HCT116 (cell line): ENCODE measurements around the gene RBM42. TPM values are rescaled to one million over a fixed set of nuclear protein-coding genes. Genes with fewer than 3 reads are reported as not detected.
"Not testable (repeated sequence)": the region's sequence is repeated elsewhere in the genome, so short reads cannot be mapped to it uniquely, and the experiment has no call there.

Source experiments
- ATAC-seq: fragments of 200-7000 bp; cut with Tn5 transposase; 2 replicates; pipeline ENCODE4 v1.9.1; 2020; ENCODE audit warnings: mild to moderate bottlenecking, moderate library complexity
- BruUV-seq: library from RNA; stranded (reverse); fragments of 400-500 nt; replicated peaks from 2 replicates; lab custom pipeline; 2021; lab: Mats Ljungman, UMichigan
- CTCF ChIA-PET: fragments of 300-600 bp; sonication (Branson Sonifier 250); formaldehyde crosslinking; loops from one replicate; lab custom pipeline; 2021; ENCODE audit warnings: antibody characterized with exemption; lab: Charles Lee
- POLR2A ChIA-PET: fragments of 300-600, 350-600 bp; sonication (Branson Sonifier 250); formaldehyde crosslinking; loops from one replicate; lab custom pipeline; 2021; ENCODE audit warnings: antibody characterized with exemption; lab: Charles Lee
- RAD21 ChIA-PET, 2 experiments: fragments of 300-600 bp; sonication (Branson Sonifier 250); formaldehyde crosslinking; loops; one replicate each; lab custom pipeline; 2023; ENCODE audit warnings: low total read pairs in 2 of 2; ENCODE audit not compliant: uncharacterized antibody in 2 of 2, unreplicated experiment in 2 of 2, low non-redundant PET in 1 of 2; lab: Charles Lee
- DNase-seq: peaks from one replicate; pipeline ENCODE4 v3.0.0-alpha.2; 2010; ENCODE audit warnings: low read depth, low spot score
- H2AFZ ChIP-seq: fragments of 200-600 bp; shearing (Covaris generic), sonication (generic); 2 replicates; pipeline ENCODE4 v1.6.1; 2017; ENCODE audit warnings: low read depth, mixed run types, mixed read lengths, antibody characterized with exemption, low read length; ENCODE audit not compliant: poor library complexity, severe bottlenecking
- H3K27ac ChIP-seq: 2 replicates; pipeline ENCODE4 v1.5.1; 2012; ENCODE audit warnings: low read depth, low read length
- H3K27me3 ChIP-seq: fragments of 200-600 bp; sonication (generic); 2 replicates; pipeline ENCODE4 v1.6.1; 2016; ENCODE audit warnings: mixed run types, low read length, mixed read lengths; ENCODE audit not compliant: insufficient read depth
- H3K36me3 ChIP-seq, 2 experiments: fragments of 200-500 bp in 1 of 2; fragments of 200-600 bp in 1 of 2; sonication (Bioruptor generic) in 1 of 2; sonication (generic) in 1 of 2; 2 replicates each; pipeline versions ENCODE4 v1.5.1 to v1.6.1; 2014 to 2016; ENCODE audit warnings: low read length in 2 of 2, inconsistent platforms in 1 of 2, mixed read lengths in 1 of 2, mixed run types in 1 of 2; ENCODE audit not compliant: insufficient read depth in 2 of 2, control insufficient read depth in 1 of 2
- H3K4me1 ChIP-seq, 2 experiments: fragments of 200-600 bp in 1 of 2; sonication (generic) in 1 of 2; 2 replicates each; pipeline versions ENCODE4 v1.5.1 to v1.6.1; 2012 to 2017; ENCODE audit warnings: low read length in 2 of 2, inconsistent platforms in 1 of 2, mild to moderate bottlenecking in 1 of 2, mixed read lengths in 1 of 2, mixed run types in 1 of 2, moderate library complexity in 1 of 2; ENCODE audit not compliant: insufficient read depth in 2 of 2, control insufficient read depth in 1 of 2
- H3K4me2 ChIP-seq: fragments of 200-600 bp; sonication (generic); 2 replicates; pipeline ENCODE4 v1.6.1; 2017; ENCODE audit warnings: mixed run types, low read length, mixed read lengths
- H3K4me3 ChIP-seq, 2 experiments: fragments of 200-600 bp in 1 of 2; sonication (generic) in 1 of 2; replicated peaks in 1 of 2; 2 replicates each; pipeline ENCODE4 v1.5.1; 2011 to 2016; ENCODE audit warnings: low read length in 2 of 2, control low read depth in 1 of 2, low read depth in 1 of 2, mild to moderate bottlenecking in 1 of 2, mixed read lengths in 1 of 2, mixed run types in 1 of 2
- H3K79me2 ChIP-seq: fragments of 200-600 bp; sonication (generic); 2 replicates; pipeline ENCODE4 v1.6.1; 2017; ENCODE audit warnings: mild to moderate bottlenecking, mixed run types, low read length, moderate library complexity, mixed read lengths; ENCODE audit not compliant: insufficient read depth
- H3K9ac ChIP-seq: fragments of 200-600 bp; sonication (generic); 2 replicates; pipeline ENCODE4 v1.6.1; 2016; ENCODE audit warnings: low read length, mixed read lengths
- H3K9me2 ChIP-seq: fragments of 200-600 bp; sonication (generic), shearing (Covaris generic); 2 replicates; pipeline ENCODE4 v1.6.1; 2017; ENCODE audit warnings: mixed run types, mild to moderate bottlenecking, moderate library complexity; ENCODE audit not compliant: insufficient read depth
- H3K9me3 ChIP-seq, 2 experiments: fragments of 200-500 bp in 1 of 2; fragments of 200-600 bp in 1 of 2; sonication (Bioruptor generic) in 1 of 2; sonication (generic) in 1 of 2; 2 replicates each; pipeline ENCODE4 v1.6.1; 2014 to 2017; ENCODE audit warnings: low read length in 2 of 2, mixed read lengths in 2 of 2, inconsistent platforms in 1 of 2, low read depth in 1 of 2, mild to moderate bottlenecking in 1 of 2, mixed run types in 1 of 2, moderate library complexity in 1 of 2; ENCODE audit not compliant: control insufficient read depth in 1 of 2, insufficient read depth in 1 of 2
- H4K20me1 ChIP-seq: fragments of 200-600 bp; sonication (generic), shearing (Covaris generic); 2 replicates; pipeline ENCODE4 v1.6.1; 2017; ENCODE audit warnings: mixed run types, mild to moderate bottlenecking, moderate library complexity; ENCODE audit not compliant: insufficient read depth
- CEBPB ChIP-seq: IDR thresholded peaks from 2 replicates; pipeline ENCODE4 v1.6.1; 2012; ENCODE audit warnings: low read depth
- FOSL1 ChIP-seq: IDR thresholded peaks from 2 replicates; pipeline ENCODE4 v1.6.1; 2012; ENCODE audit warnings: low read depth
- MAX ChIP-seq: IDR thresholded peaks from 2 replicates; pipeline ENCODE4 v1.6.1; 2012
- POLR2AphosphoS5 ChIP-seq: IDR thresholded peaks from 2 replicates; pipeline ENCODE4 v1.6.1; 2011; ENCODE audit warnings: mild to moderate bottlenecking, low read depth, low read length, moderate library complexity
- RAD21 ChIP-seq: IDR thresholded peaks from 2 replicates; pipeline ENCODE4 v1.6.1; 2012; ENCODE audit warnings: low read depth, mild to moderate bottlenecking
- REST ChIP-seq: IDR thresholded peaks from 2 replicates; pipeline ENCODE4 v1.6.1; 2012; ENCODE audit warnings: low read depth
- SP1 ChIP-seq: IDR thresholded peaks from 2 replicates; pipeline ENCODE4 v1.6.1; 2012; ENCODE audit warnings: low read depth
- TCF7L2 ChIP-seq: IDR thresholded peaks from 2 replicates; pipeline ENCODE4 v1.7.0; 2011; ENCODE audit warnings: borderline replicate concordance, inconsistent platforms; ENCODE audit not compliant: insufficient read depth, insufficient read length; ENCODE audit errors: extremely low read depth
- ZNF274 ChIP-seq: fragments of 200-500 bp; sonication (Bioruptor generic); IDR thresholded peaks from 2 replicates; pipeline ENCODE4 v1.6.1; 2014; ENCODE audit warnings: mild to moderate bottlenecking, low read depth, low read length, inconsistent platforms
- intact Hi-C: fragments of 100-400 bp; cut with micrococcal nuclease; formaldehyde crosslinking; loops from 2 replicates; pipeline ENCODE4 v1.10.0; 2022
- total RNA-seq: library from RNA; stranded (reverse); gene quantifications from one replicate; pipeline ENCODE4 v1.2.1, GENCODE V29; 2021; ENCODE audit not compliant: unreplicated experiment
- TF ChIP-seq, protein P1 (sequence below): IDR thresholded peaks from 2 replicates; pipeline ENCODE4 v1.6.1; 2012
- TF ChIP-seq, protein P2 (sequence below): IDR thresholded peaks from 2 replicates; pipeline ENCODE4 v1.6.1; 2011; ENCODE audit warnings: mild to moderate bottlenecking, low read length, moderate library complexity; ENCODE audit not compliant: insufficient replicate concordance; ENCODE audit errors: extremely low read depth

Gene RBM42
- total RNA-seq, 1 experiment from 2014 or later = 87.2 TPM

DNA sequence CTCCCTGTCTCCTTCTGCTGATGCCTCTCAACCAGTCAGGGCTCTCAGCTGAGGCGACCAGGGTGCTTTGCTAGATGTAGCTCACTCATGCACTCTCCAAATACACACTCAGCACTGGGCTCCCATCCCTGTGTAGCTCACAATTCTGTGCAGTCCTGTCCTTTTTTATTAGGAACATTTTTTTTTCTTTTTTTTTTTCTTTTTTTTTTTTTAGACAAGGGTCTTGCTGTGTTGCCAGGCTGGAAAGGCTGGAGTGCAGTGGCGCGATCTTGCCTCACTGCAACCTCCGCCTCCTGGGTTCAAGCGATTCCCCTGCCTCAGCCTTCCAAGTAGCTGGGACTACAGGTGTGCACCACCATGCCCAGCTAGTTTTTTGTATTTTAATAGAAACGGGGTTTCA, 26.0 kb downstream of the RBM42 start:
- RAD21 ChIA-PET, ATAC-seq, H3K9me2 ChIP-seq, H3K9ac ChIP-seq, H3K9me3 ChIP-seq, H3K27me3 ChIP-seq, H4K20me1 ChIP-seq, H3K4me3 ChIP-seq, BruUV-seq, DNase-seq, intact Hi-C loops, H3K4me1 ChIP-seq, H3K27ac ChIP-seq, H3K4me2 ChIP-seq, H2AFZ ChIP-seq: not testable (repeated sequence)
- Histone ChIP-seq H3K79me2 (peaks cover 36% of the 10 kb centered on the region), H3K36me3 (peaks cover 26 to 30% of the 10 kb centered on the region in 2 experiments)
- CTCF ChIA-PET = interaction anchor here (0.7 kb wide), 1 partner anchor 10 kb away, joined by 3 read pairs; no protein-coding TSS in a partner anchor
- POLR2A ChIA-PET = interaction anchor here (1.2 to 1.4 kb wide), 2 partner anchors 11 to 19 kb away, joined by 3 read pairs; no protein-coding TSS in a partner anchor

DNA sequence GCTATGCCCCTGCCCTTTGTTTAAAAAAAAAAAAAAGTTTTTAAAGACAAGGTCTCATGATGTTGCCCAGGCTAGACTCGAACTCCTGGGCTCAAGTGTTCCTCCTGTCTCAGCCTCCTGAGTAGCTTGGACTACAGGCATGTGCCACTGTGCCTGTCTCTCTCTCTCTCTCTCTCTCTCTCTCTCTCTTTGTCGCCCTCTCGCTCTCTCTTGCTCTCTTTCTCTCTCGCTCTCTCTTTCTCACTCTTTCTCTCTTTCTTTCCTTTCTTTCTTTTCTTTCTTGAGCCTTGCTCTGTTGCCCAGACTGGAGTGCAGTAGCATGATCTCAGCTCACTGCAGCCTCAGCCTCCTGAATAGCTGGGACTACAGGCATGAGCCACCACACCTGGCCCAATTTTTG, 26.8 kb downstream of the RBM42 start:
- Histone ChIP-seq H3K9ac (no peak overlapping the region), H2AFZ (no peak overlapping the region), H3K9me3 (no peaks in the 10 kb centered on the region), H3K9me2 (no peaks in the 10 kb centered on the region), H3K4me1 (no peaks in the 10 kb centered on the region), H3K4me3 (no peak overlapping the region), H3K4me2 (no peak overlapping the region), H3K36me3 (peaks cover 26 to 27% of the 10 kb centered on the region in 2 experiments), H3K27ac (no peak overlapping the region), H4K20me1 (no peaks in the 10 kb centered on the region), H3K27me3 (no peaks in the 10 kb centered on the region), H3K79me2 (peaks cover 29% of the 10 kb centered on the region)
- CTCF ChIA-PET = no interaction called here
- RAD21 ChIA-PET = no interaction called here
- ATAC-seq = no peak
- TF ChIP-seq FOSL1 (no peak), MAX (no peak), ZNF274 (no peak), REST (no peak), TCF7L2 (no peak), RAD21 (no peak), POLR2AphosphoS5 (no peak), SP1 (no peak), CEBPB (no peak)
- TF ChIP-seq, protein P1, sequence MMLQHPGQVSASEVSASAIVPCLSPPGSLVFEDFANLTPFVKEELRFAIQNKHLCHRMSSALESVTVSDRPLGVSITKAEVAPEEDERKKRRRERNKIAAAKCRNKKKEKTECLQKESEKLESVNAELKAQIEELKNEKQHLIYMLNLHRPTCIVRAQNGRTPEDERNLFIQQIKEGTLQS = no peak
- TF ChIP-seq, protein P2, sequence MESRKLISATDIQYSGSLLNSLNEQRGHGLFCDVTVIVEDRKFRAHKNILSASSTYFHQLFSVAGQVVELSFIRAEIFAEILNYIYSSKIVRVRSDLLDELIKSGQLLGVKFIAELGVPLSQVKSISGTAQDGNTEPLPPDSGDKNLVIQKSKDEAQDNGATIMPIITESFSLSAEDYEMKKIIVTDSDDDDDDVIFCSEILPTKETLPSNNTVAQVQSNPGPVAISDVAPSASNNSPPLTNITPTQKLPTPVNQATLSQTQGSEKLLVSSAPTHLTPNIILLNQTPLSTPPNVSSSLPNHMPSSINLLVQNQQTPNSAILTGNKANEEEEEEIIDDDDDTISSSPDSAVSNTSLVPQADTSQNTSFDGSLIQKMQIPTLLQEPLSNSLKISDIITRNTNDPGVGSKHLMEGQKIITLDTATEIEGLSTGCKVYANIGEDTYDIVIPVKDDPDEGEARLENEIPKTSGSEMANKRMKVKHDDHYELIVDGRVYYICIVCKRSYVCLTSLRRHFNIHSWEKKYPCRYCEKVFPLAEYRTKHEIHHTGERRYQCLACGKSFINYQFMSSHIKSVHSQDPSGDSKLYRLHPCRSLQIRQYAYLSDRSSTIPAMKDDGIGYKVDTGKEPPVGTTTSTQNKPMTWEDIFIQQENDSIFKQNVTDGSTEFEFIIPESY = no peak
- DNase-seq = no peak
- POLR2A ChIA-PET = interaction anchor here (1.2 kb wide), 1 partner anchor 18 kb away, joined by 3 read pairs; no protein-coding TSS in a partner anchor
- no TSS peak for BruUV-seq
- intact Hi-C loops = no loop called here
